BJ (cell line): ENCODE results near the gene RNASEL. TPM values are rescaled to one million over a fixed set of nuclear protein-coding genes. Genes with fewer than 3 reads are reported as not detected.

Experiments used
- CTCF ChIA-PET: fragments of 350-600 bp; formaldehyde crosslinking; extraction: SDS; loops from one replicate; lab custom pipeline; 2021; ENCODE audit warnings: antibody characterized with exemption, inconsistent platforms; lab: Yijun Ruan, JAX
- POLR2A ChIA-PET: fragments of 300-600 bp; sonication (Branson Sonifier 250); formaldehyde crosslinking; extraction: SDS; loops from one replicate; lab custom pipeline; 2021; ENCODE audit warnings: antibody characterized with exemption; lab: Charles Lee
- DNase-seq: peaks from one replicate; pipeline ENCODE4 v3.0.0-alpha.2; 2011; ENCODE audit warnings: low read depth
- H3K27me3 ChIP-seq: 2 replicates; pipeline ENCODE4 v1.6.0; 2011; ENCODE audit warnings: low read length; ENCODE audit not compliant: control insufficient read depth, insufficient read depth
- H3K36me3 ChIP-seq: 2 replicates; pipeline ENCODE4 v1.5.1; 2011; ENCODE audit warnings: low read length; ENCODE audit not compliant: control insufficient read depth, insufficient read depth
- H3K4me3 ChIP-seq: 2 replicates; pipeline ENCODE4 v1.5.1; 2011; ENCODE audit warnings: low read depth, mild to moderate bottlenecking, control low read depth, low read length
- CTCF ChIP-seq: IDR thresholded peaks from 2 replicates; pipeline ENCODE4 v1.5.1; 2011; ENCODE audit warnings: low read depth, mild to moderate bottlenecking, control low read depth, inconsistent platforms, low read length, moderate library complexity; ENCODE audit not compliant: insufficient read depth
- polyA plus RNA-seq: library from polyadenylated mRNA; depleted of rRNA; stranded (reverse); fragments of >200 nt; gene quantifications from 2 replicates; pipeline ENCODE4 v1.2.3, GENCODE V29; 2011

RNASEL gene
- polyA plus RNA-seq, 1 experiment, result 4.1 TPM

GRCh38 chr1:182574156-182574555, 14.9 kb downstream of the RNASEL start:
- no peak for DNase-seq
- Histone ChIP-seq H3K4me3 (no peak overlapping the region), H3K27me3 (no peaks in the 10 kb centered on the region), H3K36me3 (peaks cover 3% of the 10 kb centered on the region; the same call in 1 of the 2 replicates)
- ChIA-PET POLR2A (no interaction called here), CTCF (no interaction called here)
- TF ChIP-seq CTCF, result no peak

- ChIA-PET POLR2A (no interaction called here), CTCF (no interaction called here)
These were observed 18.5 kb downstream of the RNASEL start for GRCh38 chr1:182570611-182570970.

GRCh38 chr1:182569939-182570610, 19.0 kb downstream of the RNASEL start:
- Histone ChIP-seq H3K36me3 (peaks cover under 1% of the 10 kb centered on the region; the same call in 1 of the 2 replicates), H3K4me3 (no peak overlapping the region), H3K27me3 (no peaks in the 10 kb centered on the region)
- no peak for TF ChIP-seq CTCF
- ChIA-PET CTCF (no interaction called here), POLR2A (no interaction called here)
- DNase-seq, result no peak

More at GRCh38 chr1:182570611-182570970, 18.5 kb downstream of the RNASEL start:
- Histone ChIP-seq H3K36me3 (peaks cover 3% of the 10 kb centered on the region; the same call in 1 of the 2 replicates), H3K27me3 (no peaks in the 10 kb centered on the region), H3K4me3 (no peak overlapping the region)
- no peak for TF ChIP-seq CTCF
- DNase-seq, result no peak

GRCh38 chr1:182568647-182569284, 20.3 kb downstream of the RNASEL start:
- POLR2A ChIA-PET, result no interaction called here

More at GRCh38 chr1:182568647-182569284, 20.3 kb downstream of the RNASEL start:
- CTCF ChIA-PET, result no interaction called here
- no peak for TF ChIP-seq CTCF
- no peak for DNase-seq
- Histone ChIP-seq H3K36me3 (no peaks in the 10 kb centered on the region), H3K27me3 (no peaks in the 10 kb centered on the region), H3K4me3 (no peak overlapping the region)
